ENCODE measurements around the gene S100PBP. TPM values are rescaled to one million over a fixed set of nuclear protein-coding genes. Genes with fewer than 3 reads are reported as not detected.

Gene S100PBP
- total RNA-seq, 2 donors from 2014 or later, result 15.6 to 27.0 TPM

DNA sequence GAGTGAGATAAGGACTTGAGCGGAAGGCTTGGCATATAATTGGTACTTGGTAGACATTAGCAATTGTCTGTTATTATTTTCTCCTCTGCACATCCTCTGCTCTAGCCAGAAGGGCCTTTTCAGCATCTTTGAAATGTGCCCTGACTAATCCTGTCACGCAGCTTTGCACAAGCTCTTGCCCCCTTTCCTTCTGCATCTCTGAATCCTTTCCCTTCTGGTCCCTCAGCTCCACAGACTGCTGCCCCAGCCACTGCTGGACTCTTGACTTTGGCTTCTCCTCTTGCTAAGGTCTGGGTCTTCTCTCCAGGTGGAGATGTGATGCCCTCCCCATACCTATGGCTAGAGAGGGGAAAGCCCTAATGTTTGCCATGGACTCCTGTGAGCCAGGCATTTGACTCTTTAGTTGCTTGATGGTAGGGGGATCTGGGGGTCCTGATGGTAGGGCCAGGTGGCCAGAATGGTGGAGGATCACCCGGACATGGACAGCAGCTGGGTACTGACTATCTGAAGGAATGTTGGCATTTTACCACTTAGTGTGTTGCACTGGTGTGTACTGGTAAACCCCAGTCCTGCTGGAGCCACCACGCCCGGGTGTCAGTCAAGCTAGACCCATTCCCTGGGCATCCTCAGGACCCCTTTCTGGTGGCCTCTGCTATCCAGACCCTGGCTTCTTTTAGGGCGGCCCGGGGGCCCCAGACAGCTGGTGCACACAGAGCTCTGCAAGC lies 73.2 kb downstream of the S100PBP start:
- DNase-seq (no peak), ATAC-seq (no peak)
- intact Hi-C loops (cut with DNase I), result no loop called here
- H3K27ac ChIP-seq, result no peak overlapping the region
- 60 to 77% methylated on average over 5 to 7 of the region's 7 CpGs for WGBS, 2 donors
- peaks cover 24% of the 10 kb centered on the region for H3K4me1 ChIP-seq
- H3K27me3 ChIP-seq, result peaks cover 0 to 12% of the 10 kb centered on the region in 2 donors
- no peaks in the 10 kb centered on the region for H3K36me3 ChIP-seq (replicated peaks in 1 of 2; ENCODE audit: insufficient read depth in 1 of 2, low read depth in 2 of 2)
- H3K4me3 ChIP-seq, result no peak overlapping the region
- TF ChIP-seq, protein P1, sequence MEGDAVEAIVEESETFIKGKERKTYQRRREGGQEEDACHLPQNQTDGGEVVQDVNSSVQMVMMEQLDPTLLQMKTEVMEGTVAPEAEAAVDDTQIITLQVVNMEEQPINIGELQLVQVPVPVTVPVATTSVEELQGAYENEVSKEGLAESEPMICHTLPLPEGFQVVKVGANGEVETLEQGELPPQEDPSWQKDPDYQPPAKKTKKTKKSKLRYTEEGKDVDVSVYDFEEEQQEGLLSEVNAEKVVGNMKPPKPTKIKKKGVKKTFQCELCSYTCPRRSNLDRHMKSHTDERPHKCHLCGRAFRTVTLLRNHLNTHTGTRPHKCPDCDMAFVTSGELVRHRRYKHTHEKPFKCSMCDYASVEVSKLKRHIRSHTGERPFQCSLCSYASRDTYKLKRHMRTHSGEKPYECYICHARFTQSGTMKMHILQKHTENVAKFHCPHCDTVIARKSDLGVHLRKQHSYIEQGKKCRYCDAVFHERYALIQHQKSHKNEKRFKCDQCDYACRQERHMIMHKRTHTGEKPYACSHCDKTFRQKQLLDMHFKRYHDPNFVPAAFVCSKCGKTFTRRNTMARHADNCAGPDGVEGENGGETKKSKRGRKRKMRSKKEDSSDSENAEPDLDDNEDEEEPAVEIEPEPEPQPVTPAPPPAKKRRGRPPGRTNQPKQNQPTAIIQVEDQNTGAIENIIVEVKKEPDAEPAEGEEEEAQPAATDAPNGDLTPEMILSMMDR (IDR thresholded peaks at IDR 0.05), result no peak
- no peak for TF ChIP-seq POLR2A (IDR thresholded peaks at IDR 0.05)
- no peaks in the 10 kb centered on the region for H3K9me3 ChIP-seq

DNA sequence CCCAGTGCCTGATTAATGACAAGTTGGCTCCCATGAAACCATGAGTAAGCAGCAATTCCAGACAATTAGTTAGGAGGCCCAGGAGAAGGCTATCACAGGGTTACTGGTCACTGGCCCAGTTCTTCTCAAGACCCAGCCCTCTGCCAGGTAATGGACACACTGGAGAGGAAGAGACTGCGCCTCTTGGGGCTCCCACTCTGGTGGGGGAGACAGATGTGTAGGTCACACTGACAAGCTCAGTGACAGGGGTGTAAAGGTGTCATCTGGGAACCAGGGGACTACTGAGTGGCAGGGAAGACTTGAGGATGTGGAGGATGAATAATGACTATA lies 73.8 kb downstream of the S100PBP start:
- Histone ChIP-seq H3K4me3 (no peak overlapping the region), H3K27ac (no peak overlapping the region), H3K4me1 (peaks cover 20% of the 10 kb centered on the region), H3K27me3 (peaks cover 0 to 7% of the 10 kb centered on the region in 2 donors), H3K9me3 (no peaks in the 10 kb centered on the region), H3K36me3 (replicated peaks in 1 of 2; ENCODE audit: insufficient read depth in 1 of 2, low read depth in 2 of 2) (no peaks in the 10 kb centered on the region)
- no peak for TF ChIP-seq POLR2A (IDR thresholded peaks at IDR 0.05)
- TF ChIP-seq, protein P1 (IDR thresholded peaks at IDR 0.05), result no peak
- 100% methylated on average over 1 of the region's 1 CpG for WGBS, 2 donors
- DNase-seq (no peak), ATAC-seq (no peak)
- intact Hi-C loops (cut with DNase I), result no loop called here

DNA sequence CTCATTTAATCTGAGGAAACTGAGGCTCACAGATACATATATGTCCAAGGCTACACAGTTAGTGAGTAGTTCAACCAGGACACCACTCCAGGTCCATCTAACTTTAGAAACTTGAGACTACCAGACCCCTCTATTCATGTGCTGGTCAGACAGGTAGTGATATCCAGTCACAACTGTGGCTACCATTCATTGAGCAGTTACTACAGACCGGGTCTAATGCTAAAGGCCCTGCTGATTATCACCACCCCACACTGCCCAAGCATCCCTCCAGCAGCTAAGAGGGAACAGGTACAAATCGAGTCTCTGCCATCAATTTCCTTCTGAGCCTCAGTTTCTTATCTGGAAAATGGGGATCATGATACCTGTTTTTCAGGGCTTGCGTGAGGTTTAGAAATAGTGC lies 74.2 kb downstream of the S100PBP start:
- no peak for TF ChIP-seq POLR2A (IDR thresholded peaks at IDR 0.05)
- TF ChIP-seq, protein P1 (IDR thresholded peaks at IDR 0.05), result no peak

DNA sequence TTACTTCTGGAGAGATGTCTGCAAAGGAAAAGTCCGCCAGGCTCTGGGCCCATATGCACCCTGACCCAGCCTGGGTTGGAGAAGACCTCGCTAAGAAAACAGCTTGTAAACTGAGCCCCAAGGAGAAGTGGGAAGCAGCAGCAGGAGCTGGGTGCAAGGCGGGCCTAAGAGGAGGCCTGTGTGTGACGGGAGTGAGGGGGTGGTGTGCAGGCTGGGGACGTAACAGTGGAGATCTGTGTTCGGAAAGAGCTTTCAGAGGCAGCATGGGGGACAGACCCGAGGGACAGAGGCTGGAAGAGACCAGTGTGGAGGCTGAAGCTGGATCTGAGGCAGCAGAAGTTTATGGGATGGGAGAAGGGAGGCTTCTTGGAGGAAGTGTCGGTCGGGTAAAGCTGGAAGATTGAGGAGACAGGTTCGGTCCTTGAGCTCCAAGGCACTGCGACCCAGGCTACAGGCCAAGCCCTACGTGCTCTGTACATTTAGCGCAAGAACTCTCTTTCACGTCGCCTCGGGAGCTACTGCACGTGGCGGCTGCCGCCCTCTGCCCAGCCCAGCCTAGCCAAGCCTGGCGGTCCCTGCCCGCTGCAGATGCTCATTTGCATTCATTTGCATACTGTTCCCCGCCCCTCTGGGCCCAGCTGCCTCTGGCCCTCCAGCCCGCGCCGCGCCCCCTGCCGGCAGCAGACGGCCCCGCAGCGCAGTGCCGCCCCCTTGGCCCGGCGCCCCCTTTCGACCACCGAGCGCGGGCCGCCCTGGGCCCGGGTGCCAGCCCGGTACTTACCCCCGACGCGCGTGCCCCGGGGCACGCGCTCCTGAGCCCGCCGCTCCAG lies 75.1 kb downstream of the S100PBP start:
- WGBS, 2 donors, result 23 to 48% methylated on average over 25 to 48 of the region's 49 CpGs
- Histone ChIP-seq H3K27me3 (no peaks in the 10 kb centered on the region), H3K4me3 (peak overlapping the region in 1 of 2 donors; percentile 12), H3K4me1 (peaks cover 14% of the 10 kb centered on the region), H3K27ac (no peak overlapping the region), H3K9me3 (no peaks in the 10 kb centered on the region), H3K36me3 (replicated peaks in 1 of 2; ENCODE audit: insufficient read depth in 1 of 2, low read depth in 2 of 2) (no peaks in the 10 kb centered on the region)
- intact Hi-C loops (cut with DNase I), result no loop called here
- DNase-seq, result peak in 2 of 4 donors; percentile 37 to 41
- TF ChIP-seq, protein P1 (IDR thresholded peaks at IDR 0.05), result peak in 4 of 7 experiments; percentile 29 to 48 (median 38)
- TF ChIP-seq POLR2A (IDR thresholded peaks at IDR 0.05), result no peak
- peak; percentile 41 for ATAC-seq

More for the DNA sequence above, 74.2 kb downstream of the S100PBP start:
- H3K4me1 ChIP-seq, result peaks cover 16% of the 10 kb centered on the region
- no peak overlapping the region for H3K4me3 ChIP-seq
- no peaks in the 10 kb centered on the region for H3K36me3 ChIP-seq (replicated peaks in 1 of 2; ENCODE audit: insufficient read depth in 1 of 2, low read depth in 2 of 2)
- ATAC-seq (no peak), DNase-seq (no peak)
- WGBS, 2 donors, result 81 to 100% methylated on average over 1 to 3 of the region's 3 CpGs
- no peaks in the 10 kb centered on the region for H3K9me3 ChIP-seq
- H3K27ac ChIP-seq, result no peak overlapping the region
- peaks cover 0 to 3% of the 10 kb centered on the region in 2 donors for H3K27me3 ChIP-seq
- intact Hi-C loops (cut with DNase I), result no loop called here
